GM21737 (cell line): ENCODE measurements around the gene WDFY4.
A peak's percentile ranks its signal among the peaks of the same experiment; 100 is the strongest.

ENCODE experiments used
- ATAC-seq: cut with Tn5 transposase; IDR thresholded peaks from one replicate; pipeline ENCODE4 v1.9.1; 2021; ENCODE audit warnings: mild to moderate bottlenecking, moderate library complexity; ENCODE audit not compliant: unreplicated experiment

The WDFY4 gene

GRCh38 chr10:48740988-48741387, 56.3 kb downstream of the WDFY4 start:
- ATAC-seq = no peak

DNA sequence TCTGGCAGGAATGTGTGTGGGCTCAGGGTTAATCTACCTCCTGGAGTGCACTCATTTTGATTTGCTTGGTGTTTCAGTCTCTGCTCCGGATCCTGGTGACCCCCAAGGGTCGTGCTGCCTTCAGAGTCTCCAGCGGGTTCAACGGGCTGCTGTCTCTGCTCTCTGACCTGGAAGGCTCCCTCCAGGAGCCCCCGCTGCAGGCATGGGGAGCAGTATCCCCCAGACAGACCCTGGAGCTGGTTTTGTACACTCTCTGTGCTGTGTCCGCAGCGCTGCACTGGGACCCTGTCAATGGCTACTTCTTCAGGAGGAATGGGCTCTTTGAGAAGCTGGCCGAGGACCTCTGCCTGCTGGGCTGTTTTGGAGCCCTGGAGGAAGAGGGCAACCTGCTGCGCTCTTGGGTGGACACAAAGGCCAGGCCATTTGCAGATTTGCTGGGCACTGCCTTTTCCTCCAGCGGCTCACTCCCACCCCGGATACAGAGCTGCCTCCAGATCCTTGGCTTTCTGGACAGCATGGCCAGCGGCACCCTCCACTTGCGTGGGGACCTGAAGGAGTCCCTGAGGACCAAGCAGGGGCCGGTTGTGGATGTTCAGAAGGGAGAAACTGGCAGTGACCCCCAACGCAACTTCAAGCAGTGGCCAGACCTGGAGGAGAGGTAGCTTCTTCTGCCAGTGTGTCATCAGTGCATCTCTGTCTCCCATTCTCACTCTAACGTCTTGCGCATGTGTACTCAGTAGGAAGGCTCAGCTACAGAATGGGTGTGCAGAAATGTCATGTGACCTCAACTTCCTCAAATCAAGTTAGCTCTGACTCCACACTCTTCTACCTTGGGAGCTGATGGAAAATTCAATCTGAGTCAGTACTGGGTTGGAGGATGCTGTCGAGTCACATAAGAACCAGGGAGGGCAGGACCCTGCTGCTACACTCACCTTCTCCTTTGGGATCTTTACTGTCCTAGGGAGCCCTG, 58.5 kb downstream of the WDFY4 start:
- ATAC-seq = no peak

DNA sequence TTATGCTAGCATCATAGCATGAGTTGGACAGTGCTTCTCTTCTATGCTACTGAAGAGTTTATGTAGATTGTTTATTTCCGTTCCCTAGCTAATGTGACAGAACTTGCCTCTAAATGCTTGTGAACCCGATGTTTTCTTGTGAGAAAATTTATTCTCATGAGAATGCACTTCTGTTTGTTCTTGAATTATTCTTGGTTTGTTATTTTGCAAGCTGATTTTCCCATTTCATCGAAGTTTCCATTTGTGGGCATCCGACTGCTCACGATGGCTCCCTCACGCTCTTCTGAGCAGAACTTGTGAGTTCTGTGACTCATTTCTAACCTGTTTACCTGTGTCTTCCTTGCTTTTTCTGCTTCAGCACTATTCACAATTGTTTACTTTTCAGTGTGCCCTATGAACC, 59.9 kb downstream of the WDFY4 start:
- no peak for ATAC-seq

- ATAC-seq = no peak
These were observed 61.1 kb downstream of the WDFY4 start for GRCh38 chr10:48745662-48746245.

DNA sequence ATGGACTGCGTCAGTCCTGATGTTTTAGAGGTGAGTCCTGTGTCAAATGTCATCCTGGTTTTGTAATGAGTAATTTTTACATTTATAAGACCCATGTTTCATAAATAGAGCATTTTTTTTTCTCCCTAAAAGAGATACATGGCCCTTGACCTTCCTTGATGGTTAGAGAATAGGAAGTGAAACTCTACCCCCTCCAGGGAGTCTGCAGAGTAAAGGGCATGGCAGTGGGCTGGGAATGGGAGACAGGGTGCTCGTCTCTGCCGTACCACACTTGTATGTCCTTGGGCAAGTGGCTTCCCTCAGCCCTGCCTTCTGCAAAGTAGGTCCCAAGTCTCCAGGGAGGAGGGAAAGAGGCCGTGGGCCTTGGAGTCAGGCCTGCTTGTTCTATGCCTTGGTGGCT, 63.9 kb downstream of the WDFY4 start:
- ATAC-seq = no peak

DNA sequence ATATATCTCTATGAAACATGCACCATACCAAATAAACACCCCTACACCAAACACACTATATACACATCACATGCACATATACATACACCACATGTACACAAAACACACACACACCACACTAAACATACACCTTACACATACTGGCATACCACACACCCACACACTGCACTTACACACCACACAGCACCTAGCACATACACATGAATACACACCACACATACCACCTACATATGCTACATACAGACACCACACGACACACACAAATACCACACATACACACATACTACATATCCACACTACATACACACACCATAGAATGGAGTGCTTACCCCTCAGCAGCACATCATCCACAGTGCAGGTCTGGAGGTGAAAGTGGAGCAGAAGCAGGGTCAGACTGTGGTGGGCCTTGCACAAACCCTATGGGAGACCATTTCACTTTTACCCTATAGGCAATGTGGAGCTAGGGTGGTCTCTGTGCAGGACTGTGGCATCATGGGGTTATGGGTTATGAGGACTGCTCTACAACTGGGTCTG, 64.6 kb downstream of the WDFY4 start:
- no peak for ATAC-seq

DNA sequence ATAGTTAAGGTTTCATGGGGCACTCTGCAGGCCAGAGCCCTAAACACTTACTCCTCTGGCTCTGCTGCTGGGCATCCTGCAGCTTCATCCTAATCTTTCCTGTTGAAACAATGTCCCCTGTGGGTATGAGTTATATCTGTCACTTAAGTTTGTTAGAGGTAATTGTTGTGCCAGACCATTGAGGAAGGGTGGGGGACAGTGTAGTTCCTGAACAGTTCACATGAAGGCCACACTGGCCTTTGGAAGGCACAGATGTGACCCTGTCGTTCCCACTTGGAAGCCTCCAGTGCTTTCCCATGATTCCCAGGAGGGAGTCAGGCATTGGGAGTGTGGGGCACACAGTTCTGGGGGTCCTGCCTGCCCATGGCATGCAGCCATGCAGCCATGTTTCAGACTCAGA, 65.3 kb downstream of the WDFY4 start:
- no peak for ATAC-seq

- no peak for ATAC-seq
These were observed 66.3 kb downstream of the WDFY4 start for GRCh38 chr10:48750991-48751390.

DNA sequence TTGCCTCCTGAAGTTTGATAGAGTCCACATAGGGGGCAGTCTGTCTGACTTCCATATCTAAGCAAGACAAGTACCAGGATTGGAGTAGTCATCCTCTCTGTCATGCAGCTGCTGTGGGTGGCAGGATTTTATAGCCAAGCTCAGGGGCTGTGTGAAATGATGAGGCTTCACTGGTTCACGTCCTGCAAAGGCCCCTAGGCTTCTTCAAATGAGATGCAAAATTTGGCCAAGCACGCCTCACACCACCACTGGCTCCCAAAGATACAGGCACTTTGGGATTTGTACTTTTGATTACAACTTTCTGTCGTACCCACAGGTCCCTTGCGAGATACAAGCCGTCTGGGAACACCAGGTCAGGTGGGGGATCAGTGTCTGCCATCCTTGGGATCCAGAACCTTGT, 67.1 kb downstream of the WDFY4 start:
- no peak for ATAC-seq

- no peak for ATAC-seq
These were observed 73.7 kb downstream of the WDFY4 start for GRCh38 chr10:48758411-48758810.

DNA sequence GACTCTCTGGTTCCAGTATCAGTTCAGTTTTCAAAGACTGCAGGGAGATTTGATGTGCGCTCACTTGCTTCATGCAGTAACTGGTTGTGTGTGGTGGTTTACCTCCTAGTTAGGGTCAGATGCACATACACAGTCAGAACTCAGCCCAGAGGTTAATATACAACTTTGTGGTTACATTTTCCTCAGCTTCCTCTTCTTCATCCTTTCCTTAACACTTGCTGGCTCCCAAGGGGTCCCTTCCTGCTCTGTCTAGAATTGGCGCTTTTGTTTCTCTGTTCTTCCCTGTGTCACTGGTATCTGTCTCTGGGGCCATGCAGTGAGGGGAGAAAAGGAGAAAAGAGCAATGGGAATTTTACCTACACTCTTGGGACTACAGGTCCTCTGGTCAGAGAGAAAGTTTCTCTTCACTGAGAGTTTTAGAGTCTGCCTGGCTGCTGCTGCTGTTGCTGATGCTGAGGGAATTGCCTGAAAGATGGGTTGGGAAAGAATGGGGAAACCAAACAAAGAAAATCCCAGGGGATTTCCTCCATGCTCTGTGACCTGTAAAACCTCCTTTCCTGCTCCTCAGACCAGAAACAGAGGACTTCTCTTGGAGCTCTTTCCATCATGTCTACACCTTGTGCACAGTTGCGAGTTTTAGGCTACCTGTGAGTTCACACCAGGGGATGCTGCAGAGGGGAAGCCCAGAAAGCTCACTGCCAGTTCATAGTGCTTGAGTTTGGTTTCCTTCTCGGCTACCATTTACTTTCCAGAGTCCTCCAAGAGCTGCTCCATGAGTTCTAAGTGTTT, 74.6 kb downstream of the WDFY4 start:
- peak; percentile 84 for ATAC-seq

- no peak for ATAC-seq
These were observed 76.3 kb downstream of the WDFY4 start for GRCh38 chr10:48760983-48761382.

GRCh38 chr10:48762064-48763042, 77.7 kb downstream of the WDFY4 start:
- ATAC-seq = no peak

GRCh38 chr10:48763403-48763965, 78.8 kb downstream of the WDFY4 start:
- ATAC-seq = no peak

- ATAC-seq = no peak
These were observed 79.8 kb downstream of the WDFY4 start for GRCh38 chr10:48764486-48764885.

DNA sequence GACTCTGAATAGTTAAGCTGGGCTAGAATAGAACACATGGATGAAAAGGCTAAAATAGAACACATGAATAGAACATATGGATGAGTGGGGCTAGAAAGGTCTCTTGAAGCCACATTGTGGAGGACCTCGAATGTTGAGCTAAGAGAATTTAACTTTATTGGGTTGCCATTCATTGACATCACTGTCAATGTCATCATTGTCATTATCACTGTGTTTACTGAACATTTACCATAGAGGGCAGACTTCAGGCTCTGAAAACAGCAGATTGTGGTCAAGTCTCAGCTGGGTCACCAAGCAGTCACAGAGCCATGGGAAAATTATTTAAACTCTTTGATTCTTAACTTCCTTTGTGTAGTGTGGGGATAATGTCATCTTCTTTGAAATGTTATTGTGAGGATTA, 80.4 kb downstream of the WDFY4 start:
- no peak for ATAC-seq

DNA sequence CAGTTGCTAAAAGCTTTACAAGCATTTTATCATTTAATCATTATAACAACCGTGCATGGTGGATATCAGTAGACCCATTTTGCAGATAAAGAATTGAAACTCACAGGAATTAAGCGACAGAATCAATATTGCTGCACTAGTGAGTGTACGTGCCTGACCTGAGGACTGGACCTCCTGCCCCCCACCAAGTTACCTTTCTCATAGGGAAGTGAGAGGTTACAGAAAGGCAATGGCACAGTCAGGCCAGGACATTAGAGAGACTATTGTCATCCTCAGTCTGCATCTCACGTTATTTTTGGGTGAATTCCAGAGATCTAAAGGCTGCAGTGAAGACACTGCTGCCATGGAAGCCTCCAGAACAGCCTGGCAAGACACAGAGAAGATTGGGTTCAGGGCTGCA, 80.9 kb downstream of the WDFY4 start:
- ATAC-seq = no peak

- no peak for ATAC-seq
These were observed 82.9 kb downstream of the WDFY4 start for GRCh38 chr10:48767373-48768143.

DNA sequence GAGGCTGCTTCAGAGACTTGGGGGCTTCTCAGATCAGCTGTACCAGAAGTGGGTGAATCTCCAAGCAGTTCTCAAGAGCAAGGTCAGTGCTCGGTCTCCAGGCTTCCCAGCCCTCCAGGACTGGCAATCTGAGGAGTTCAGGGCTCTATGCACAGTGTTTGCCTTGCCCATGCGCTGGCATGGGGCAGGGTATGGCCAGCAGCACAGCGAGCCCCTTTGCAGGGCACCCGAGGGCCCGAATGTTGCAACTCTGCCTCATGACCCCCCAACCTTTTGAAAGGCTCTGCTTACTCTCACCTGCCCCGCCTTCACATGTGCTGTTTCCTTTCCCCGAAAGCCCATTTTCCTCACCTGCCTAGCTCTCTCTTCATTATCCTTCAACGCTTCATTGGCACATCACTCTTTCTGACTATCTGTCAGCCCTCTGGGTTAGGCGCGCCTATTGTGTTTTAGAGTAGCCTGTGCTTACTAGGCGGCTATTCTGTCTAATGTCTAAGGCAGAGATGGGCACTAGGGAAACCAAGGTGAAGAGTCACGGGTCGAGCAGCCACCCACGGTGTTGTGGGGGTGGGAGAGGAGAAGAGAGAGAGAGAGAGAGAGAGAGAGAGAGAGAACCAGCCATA, 83.6 kb downstream of the WDFY4 start:
- ATAC-seq = no peak
